T-cell (primary cell): ENCODE results near the gene NPTX2. TPM values are rescaled to one million over a fixed set of nuclear protein-coding genes. Genes with fewer than 3 reads are reported as not detected.

Source experiments
- ATAC-seq, 4 experiments: fragments of 200-7000 bp in 3 of 4; fragments of 150-1000 bp in 1 of 4; cut with Tn5 transposase; replicated peaks in 1 of 4; 1 replicate in 3 of 4; 2 replicates in 1 of 4; pipeline ENCODE4 v1.10.0; 2021; ENCODE audit warnings: moderate library complexity in 3 of 4, mild to moderate bottlenecking in 2 of 4, moderate number of reproducible peaks in 1 of 4
- CTCF ChIA-PET, 2 donors: fragments of 300-600 bp; sonication (Branson Sonifier 250); formaldehyde crosslinking; loops; one replicate each; lab custom pipeline; 2022; ENCODE audit warnings: antibody characterized with exemption in 2 of 2; lab: Charles Lee
- POLR2A ChIA-PET, 2 donors: fragments of 300-600 bp; sonication (Branson Sonifier 250); formaldehyde crosslinking; loops; one replicate each; lab custom pipeline; 2022; ENCODE audit warnings: antibody characterized with exemption in 2 of 2; lab: Charles Lee
- DNase-seq, 35 experiments: peaks; one replicate each; pipeline versions ENCODE4 v3.0.0 to v3.0.0-alpha.2; 2013 to 2023
- H3K27ac ChIP-seq: one replicate; pipeline ENCODE4 v1.5.1; 2013; ENCODE audit warnings: low read length
- H3K27me3 ChIP-seq, 2 experiments: replicated peaks in 1 of 2; 1 replicate in 1 of 2; 2 replicates in 1 of 2; pipeline versions ENCODE4 v1.6.1 to v1.7.0; 2013; ENCODE audit warnings: low read length in 1 of 2, mixed read lengths in 1 of 2; ENCODE audit not compliant: control insufficient read depth in 2 of 2, insufficient read depth in 2 of 2; ENCODE audit errors: extremely low read depth in 1 of 2
- H3K36me3 ChIP-seq, 2 donors: 1 replicate in 1 of 2; 2 replicates in 1 of 2; pipeline versions ENCODE4 v1.6.1 to v1.7.0; 2013; ENCODE audit warnings: low read length in 1 of 2; ENCODE audit not compliant: control insufficient read depth in 2 of 2, insufficient read depth in 1 of 2; ENCODE audit errors: extremely low read depth in 1 of 2
- H3K4me1 ChIP-seq, 2 experiments: 1 replicate in 1 of 2; 2 replicates in 1 of 2; pipeline versions ENCODE4 v1.6.1 to v1.7.0; 2013; ENCODE audit warnings: low read length in 2 of 2, mixed read lengths in 1 of 2; ENCODE audit not compliant: insufficient read depth in 2 of 2, control insufficient read depth in 1 of 2; ENCODE audit errors: extremely low read depth in 1 of 2
- H3K4me3 ChIP-seq, 2 donors: 1 replicate in 1 of 2; 2 replicates in 1 of 2; pipeline versions ENCODE4 v1.5.1 to v1.7.0; 2013; ENCODE audit warnings: mild to moderate bottlenecking in 2 of 2, low read length in 1 of 2, moderate library complexity in 1 of 2; ENCODE audit not compliant: control insufficient read depth in 1 of 2; ENCODE audit errors: extremely low read depth in 1 of 2
- H3K9me3 ChIP-seq: 2 replicates; pipeline ENCODE4 v1.7.0; 2013
- H3K27ac Mint-ChIP-seq, 2 donors: one replicate each; pipeline ENCODE4 v1.8.0; 2020 to 2021; ENCODE audit warnings: mild to moderate bottlenecking in 2 of 2, mixed read lengths in 2 of 2
- H3K27me3 Mint-ChIP-seq, 2 donors: one replicate each; pipeline ENCODE4 v1.8.0; 2021 to 2022; ENCODE audit warnings: mixed read lengths in 2 of 2
- H3K36me3 Mint-ChIP-seq: one replicate; pipeline ENCODE4 v1.8.0; 2021; ENCODE audit warnings: mixed read lengths
- H3K4me1 Mint-ChIP-seq, 3 donors: one replicate each; pipeline ENCODE4 v1.8.0; 2020 to 2022; ENCODE audit warnings: mixed read lengths in 3 of 3, mild to moderate bottlenecking in 1 of 3
- H3K4me3 Mint-ChIP-seq, 3 donors: one replicate each; pipeline ENCODE4 v1.8.0; 2020 to 2022; ENCODE audit warnings: mild to moderate bottlenecking in 3 of 3, mixed read lengths in 3 of 3, moderate library complexity in 3 of 3
- H3K9me3 Mint-ChIP-seq, 3 donors: one replicate each; pipeline ENCODE4 v1.8.0; 2020 to 2022; ENCODE audit warnings: mixed read lengths in 3 of 3
- WGBS: methylation state at CpG from one replicate; pipeline ENCODE4 v1.1.5; 2013; ENCODE audit warnings: missing lambda C conversion rate; ENCODE audit not compliant: insufficient coverage; 5-methylcytosine and 5-hydroxymethylcytosine counted together
- total RNA-seq, 35 experiments: library from RNA in 6 of 35; stranded (reverse) in 6 of 35; fragments of 120-200 nt in 1 of 35; gene quantifications; one replicate each; pipeline versions ENCODE4 v1.2.1 to v1.2.4 and lab custom pipeline; 2013 to 2026

NPTX2 gene
- total RNA-seq, 5 donors from 2014 or later (not counting 1 experiment from before 2014, with no cell fraction given) = 0.09 to 0.56 (median 0.20) TPM; not detected in 1

DNA sequence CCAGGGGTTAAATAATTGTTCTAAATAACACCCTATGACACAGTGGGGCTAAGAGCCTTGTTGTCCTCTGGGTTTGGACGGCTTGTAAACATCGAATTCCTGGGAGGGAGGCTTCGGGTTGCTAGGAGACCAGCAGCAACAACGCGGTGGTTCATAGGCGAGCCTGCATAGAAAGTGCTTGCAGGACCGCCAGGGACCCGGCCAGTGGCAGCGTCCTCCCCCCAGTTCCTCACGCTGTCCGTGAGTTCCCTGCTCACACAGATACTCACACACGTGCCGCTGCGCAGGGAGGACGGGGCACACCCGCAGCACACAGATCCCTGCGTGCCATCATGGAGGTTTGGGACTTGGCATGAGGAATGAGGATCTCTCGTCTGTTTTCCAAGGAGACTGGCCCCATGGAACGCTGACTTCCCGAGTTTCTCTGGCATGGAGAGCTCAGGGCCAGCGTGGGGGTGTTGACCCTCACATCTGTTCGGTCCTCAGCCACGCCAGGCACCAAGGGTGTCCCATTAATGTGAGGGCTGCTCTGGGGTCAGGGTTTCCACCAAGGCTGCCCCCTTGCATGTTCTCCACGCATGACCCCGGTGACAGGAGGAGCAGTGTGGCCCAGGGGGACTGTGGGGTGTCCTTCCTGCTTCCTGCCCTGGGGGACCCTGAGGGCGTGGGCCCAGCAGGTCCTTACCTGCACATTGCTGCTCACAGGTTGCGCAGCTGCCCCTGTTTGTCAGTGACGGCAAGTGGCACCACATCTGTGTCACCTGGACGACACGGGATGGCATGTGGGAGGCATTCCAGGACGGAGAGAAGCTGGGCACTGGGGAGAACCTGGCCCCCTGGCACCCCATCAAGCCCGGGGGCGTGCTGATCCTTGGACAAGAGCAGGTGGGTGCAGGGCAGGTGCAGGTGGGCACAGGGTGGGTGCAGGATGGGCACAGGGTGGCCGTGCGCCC lies 9.7 kb downstream of the NPTX2 start:
- WGBS = 79% methylated on average over 25 of the region's 35 CpGs
- H3K36me3 ChIP-seq = no peaks in the 10 kb centered on the region
- CTCF ChIA-PET = no interaction called here

GRCh38 chr7:98627413-98627790 lies 10.3 kb downstream of the NPTX2 start:
- Mint-ChIP-seq H3K4me3 (no peak overlapping the region), H3K9me3 (peaks cover 4 to 7% (median 6%) of the 10 kb centered on the region in 3 donors), H3K36me3 (no peaks in the 10 kb centered on the region), H3K27me3 (peaks cover 16 to 20% of the 10 kb centered on the region in 2 donors), H3K27ac (no peak overlapping the region), H3K4me1 (peaks cover 0 to 6% (median 0%) of the 10 kb centered on the region in 3 donors)
- no peak overlapping the region for H3K4me3 ChIP-seq
- no peak for DNase-seq
- H3K9me3 ChIP-seq = no peaks in the 10 kb centered on the region
- H3K27ac ChIP-seq = no peak overlapping the region
- no peaks in the 10 kb centered on the region for H3K36me3 ChIP-seq
- POLR2A ChIA-PET = no interaction called here
- CTCF ChIA-PET = no interaction called here
- ATAC-seq = no peak
- peaks cover 0 to 44% of the 10 kb centered on the region in 2 experiments for H3K27me3 ChIP-seq
- WGBS = 82% methylated on average over 8 of the region's 8 CpGs
- no peaks in the 10 kb centered on the region for H3K4me1 ChIP-seq

More for the DNA sequence above, 9.7 kb downstream of the NPTX2 start:
- H3K27ac Mint-ChIP-seq = no peak overlapping the region
- POLR2A ChIA-PET = no interaction called here
- peaks cover 0 to 6% (median 0%) of the 10 kb centered on the region in 3 donors for H3K4me1 Mint-ChIP-seq
- H3K4me3 ChIP-seq = no peak overlapping the region
- ATAC-seq (no peak), DNase-seq (no peak)
- no peak overlapping the region for H3K4me3 Mint-ChIP-seq
- peaks cover 0 to under 1% (median 0%) of the 10 kb centered on the region in 3 donors for H3K9me3 Mint-ChIP-seq
- no peak overlapping the region for H3K27ac ChIP-seq
- no peaks in the 10 kb centered on the region for H3K9me3 ChIP-seq
- H3K36me3 Mint-ChIP-seq = no peaks in the 10 kb centered on the region
- no peaks in the 10 kb centered on the region for H3K4me1 ChIP-seq
- peaks cover 0 to 49% of the 10 kb centered on the region in 2 experiments for H3K27me3 ChIP-seq
- peaks cover 18% of the 10 kb centered on the region in 2 donors for H3K27me3 Mint-ChIP-seq

- H3K27me3 ChIP-seq = peaks cover 0 to 41% of the 10 kb centered on the region in 2 experiments
- WGBS = 91% methylated on average over 15 of the region's 16 CpGs
- H3K36me3 Mint-ChIP-seq = no peaks in the 10 kb centered on the region
- ChIA-PET POLR2A (no interaction called here), CTCF (no interaction called here)
- ATAC-seq (no peak), DNase-seq (no peak)
- no peak overlapping the region for H3K4me3 ChIP-seq
- peaks cover 6 to 10% (median 7%) of the 10 kb centered on the region in 3 donors for H3K9me3 Mint-ChIP-seq
- H3K4me1 ChIP-seq = no peaks in the 10 kb centered on the region
- H3K36me3 ChIP-seq = no peaks in the 10 kb centered on the region
- no peak overlapping the region for H3K27ac ChIP-seq
- no peak overlapping the region for H3K27ac Mint-ChIP-seq
- H3K4me3 Mint-ChIP-seq = no peak overlapping the region
- peaks cover 16 to 21% of the 10 kb centered on the region in 2 donors for H3K27me3 Mint-ChIP-seq
- H3K4me1 Mint-ChIP-seq = peaks cover 0 to 6% (median 0%) of the 10 kb centered on the region in 3 donors
- H3K9me3 ChIP-seq = no peaks in the 10 kb centered on the region
Observed at GRCh38 chr7:98628418-98628817, 11.3 kb downstream of the NPTX2 start.

- CTCF ChIA-PET = no interaction called here
Observed at GRCh38 chr7:98629001-98629431, 11.9 kb downstream of the NPTX2 start.

GRCh38 chr7:98630149-98630548 lies 13.1 kb downstream of the NPTX2 start:
- Histone ChIP-seq H3K4me3 (no peak overlapping the region), H3K27me3 (peaks cover 0 to 34% of the 10 kb centered on the region in 2 experiments), H3K27ac (no peak overlapping the region), H3K9me3 (no peaks in the 10 kb centered on the region), H3K36me3 (no peaks in the 10 kb centered on the region), H3K4me1 (no peaks in the 10 kb centered on the region)
- no peak overlapping the region for H3K27ac Mint-ChIP-seq
- peaks cover 14 to 21% of the 10 kb centered on the region in 2 donors for H3K27me3 Mint-ChIP-seq
- peaks cover 0 to 6% (median 0%) of the 10 kb centered on the region in 3 donors for H3K4me1 Mint-ChIP-seq
- WGBS = 86% methylated on average over 7 of the region's 9 CpGs
- H3K36me3 Mint-ChIP-seq = no peaks in the 10 kb centered on the region
- H3K4me3 Mint-ChIP-seq = no peak overlapping the region
- DNase-seq (no peak), ATAC-seq (no peak)
- ChIA-PET POLR2A (no interaction called here), CTCF (no interaction called here)
- peaks cover 6 to 10% (median 9%) of the 10 kb centered on the region in 3 donors for H3K9me3 Mint-ChIP-seq

More at GRCh38 chr7:98629001-98629431, 11.9 kb downstream of the NPTX2 start:
- Histone ChIP-seq H3K4me1 (no peaks in the 10 kb centered on the region), H3K4me3 (no peak overlapping the region), H3K9me3 (no peaks in the 10 kb centered on the region), H3K27me3 (peaks cover 0 to 41% of the 10 kb centered on the region in 2 experiments), H3K36me3 (no peaks in the 10 kb centered on the region), H3K27ac (no peak overlapping the region)
- POLR2A ChIA-PET = no interaction called here
- Mint-ChIP-seq H3K9me3 (peaks cover 6 to 10% (median 9%) of the 10 kb centered on the region in 3 donors), H3K4me3 (no peak overlapping the region), H3K27me3 (peaks cover 16 to 21% of the 10 kb centered on the region in 2 donors), H3K36me3 (no peaks in the 10 kb centered on the region), H3K4me1 (peaks cover 0 to 6% (median 0%) of the 10 kb centered on the region in 3 donors), H3K27ac (no peak overlapping the region)
- ATAC-seq (no peak), DNase-seq (no peak)
- 51% methylated on average over 5 of the region's 13 CpGs for WGBS

DNA sequence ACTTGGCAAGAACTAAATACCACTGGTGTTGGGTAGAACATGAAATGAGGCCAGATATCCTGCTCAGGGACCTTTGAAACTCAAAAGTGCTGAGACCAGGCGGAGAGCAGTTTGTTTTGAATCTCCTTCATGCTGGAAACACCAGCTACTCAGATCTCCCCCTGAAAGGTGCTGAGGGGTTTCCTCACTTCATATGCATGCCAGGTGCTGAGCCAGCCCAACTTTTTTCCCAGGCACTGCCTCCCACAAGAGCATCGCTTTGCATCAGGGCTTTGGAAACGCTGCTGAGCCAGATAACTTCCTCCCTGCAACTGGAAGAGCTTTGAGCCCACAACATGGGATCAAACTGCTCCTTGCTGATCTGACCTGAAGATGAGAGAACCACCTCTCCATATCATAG lies 13.7 kb downstream of the NPTX2 start:
- 59% methylated on average over 3 of the region's 3 CpGs for WGBS

More for the DNA sequence above, 13.7 kb downstream of the NPTX2 start:
- Histone ChIP-seq H3K4me1 (no peaks in the 10 kb centered on the region), H3K4me3 (no peak overlapping the region), H3K9me3 (no peaks in the 10 kb centered on the region), H3K27ac (no peak overlapping the region), H3K27me3 (peaks cover 0 to 34% of the 10 kb centered on the region in 2 experiments), H3K36me3 (no peaks in the 10 kb centered on the region)
- ChIA-PET POLR2A (no interaction called here), CTCF (no interaction called here)
- no peaks in the 10 kb centered on the region for H3K36me3 Mint-ChIP-seq
- no peak for ATAC-seq
- no peak overlapping the region for H3K4me3 Mint-ChIP-seq
- H3K9me3 Mint-ChIP-seq = peaks cover 6 to 10% (median 9%) of the 10 kb centered on the region in 3 donors
- H3K27me3 Mint-ChIP-seq = peaks cover 14 to 21% of the 10 kb centered on the region in 2 donors
- no peak overlapping the region for H3K27ac Mint-ChIP-seq
- peaks cover 0 to 6% (median 0%) of the 10 kb centered on the region in 3 donors for H3K4me1 Mint-ChIP-seq
- DNase-seq = no peak
